A673 (cell line): ENCODE data around the gene SOWAHB. TPM values are rescaled to one million over a fixed set of nuclear protein-coding genes. Genes with fewer than 3 reads are reported as not detected.

Experiments
- BruUV-seq: library from RNA; stranded (reverse); fragments of 400-500 nt; replicated peaks from 2 replicates; lab custom pipeline; 2021; lab: Mats Ljungman, UMichigan
- CTCF ChIA-PET: fragments of 300-600 bp; sonication (Branson Sonifier 250); formaldehyde crosslinking; loops from one replicate; lab custom pipeline; 2022; ENCODE audit warnings: antibody characterized with exemption; lab: Charles Lee
- POLR2A ChIA-PET: fragments of 300-600 bp; sonication (Branson Sonifier 250); formaldehyde crosslinking; loops from one replicate; lab custom pipeline; 2022; ENCODE audit warnings: antibody characterized with exemption; ENCODE audit not compliant: low non-redundant PET; lab: Charles Lee
- DNase-seq: peaks from one replicate; pipeline ENCODE4 v3.0.0-alpha.2; 2015; ENCODE audit warnings: low spot score
- H3K27ac ChIP-seq: fragments of 200-600 bp; sonication (generic); 2 replicates; pipeline ENCODE4 v1.5.1; 2016; ENCODE audit warnings: mixed run types, low read depth, mild to moderate bottlenecking, mixed read lengths, antibody characterized with exemption, low read length; ENCODE audit not compliant: poor library complexity, severe bottlenecking
- H3K27me3 ChIP-seq: fragments of 200-600 bp; sonication (generic); replicated peaks from 2 replicates; pipeline ENCODE4 v1.6.1; 2017; ENCODE audit warnings: mixed run types, low read depth, mild to moderate bottlenecking, mixed read lengths, antibody characterized with exemption, low read length; ENCODE audit not compliant: insufficient read depth, poor library complexity
- H3K36me3 ChIP-seq: fragments of 200-600 bp; sonication (generic); 2 replicates; pipeline ENCODE4 v1.6.1; 2016; ENCODE audit warnings: mixed run types, mild to moderate bottlenecking, mixed read lengths, antibody characterized with exemption, low read length; ENCODE audit not compliant: insufficient read depth, poor library complexity, severe bottlenecking
- H3K4me1 ChIP-seq: fragments of 200-600 bp; sonication (generic); 2 replicates; pipeline ENCODE4 v1.6.1; 2017; ENCODE audit warnings: mixed run types, mild to moderate bottlenecking, mixed read lengths, antibody characterized with exemption, low read length; ENCODE audit not compliant: insufficient read depth, poor library complexity, severe bottlenecking
- H3K4me3 ChIP-seq: fragments of 200-600 bp; sonication (generic); 2 replicates; pipeline ENCODE4 v1.5.1; 2016; ENCODE audit warnings: low read depth, mixed run types, mild to moderate bottlenecking, mixed read lengths, low read length; ENCODE audit not compliant: poor library complexity, severe bottlenecking
- H3K9me3 ChIP-seq: fragments of 200-600 bp; sonication (generic); 2 replicates; pipeline ENCODE4 v1.6.1; 2016; ENCODE audit warnings: mixed run types, low read depth, mild to moderate bottlenecking, mixed read lengths, antibody characterized with exemption, low read length; ENCODE audit not compliant: poor library complexity, severe bottlenecking
- EZH2 ChIP-seq: fragments of 200-600 bp; sonication (generic); IDR thresholded peaks from 2 replicates; pipeline ENCODE4 v1.6.1; 2017; ENCODE audit warnings: borderline replicate concordance, low read depth, mild to moderate bottlenecking, mixed read lengths, antibody characterized with exemption, low read length; ENCODE audit not compliant: poor library complexity, severe bottlenecking
- intact Hi-C: fragments of 100-400 bp; cut with micrococcal nuclease; formaldehyde crosslinking; loops from one replicate; pipeline ENCODE4 v1.10.0; 2022; ENCODE audit not compliant: unreplicated experiment
- total RNA-seq: library from RNA; stranded (reverse); gene quantifications from 2 replicates; pipeline ENCODE4 v1.2.3, GENCODE V29; 2021
- TF ChIP-seq, protein P1 (sequence below): fragments of 300-800, 200-600 bp; sonication (generic); conservative IDR thresholded peaks from 2 replicates; pipeline ENCODE4 v1.5.1; 2017; ENCODE audit warnings: low read depth, mild to moderate bottlenecking, antibody characterized with exemption, low read length, moderate library complexity, mixed read lengths

Gene SOWAHB
- total RNA-seq, 1 experiment from 2014 or later: 0.15 TPM

DNA sequence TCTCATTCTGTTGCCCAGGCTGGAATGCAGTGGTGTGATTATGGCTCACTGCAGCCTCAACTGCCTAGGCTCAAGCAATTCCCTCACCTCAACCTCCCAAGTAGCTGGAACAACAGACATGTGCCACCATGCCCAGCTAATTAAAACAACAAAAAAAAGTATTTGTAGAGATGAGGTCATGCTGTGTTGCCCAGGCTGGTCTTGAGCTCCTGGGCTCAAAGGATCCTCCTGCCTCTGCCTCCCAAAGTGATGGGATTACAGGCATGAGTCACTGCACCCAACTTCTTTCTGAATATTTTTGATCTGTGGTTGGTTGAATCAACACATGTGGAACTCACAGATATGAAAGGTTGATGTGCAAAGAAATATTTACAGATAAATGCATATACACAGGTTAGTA is 33.1 kb upstream of the SOWAHB start:
- no peaks in the 10 kb centered on the region for H3K4me1 ChIP-seq

DNA sequence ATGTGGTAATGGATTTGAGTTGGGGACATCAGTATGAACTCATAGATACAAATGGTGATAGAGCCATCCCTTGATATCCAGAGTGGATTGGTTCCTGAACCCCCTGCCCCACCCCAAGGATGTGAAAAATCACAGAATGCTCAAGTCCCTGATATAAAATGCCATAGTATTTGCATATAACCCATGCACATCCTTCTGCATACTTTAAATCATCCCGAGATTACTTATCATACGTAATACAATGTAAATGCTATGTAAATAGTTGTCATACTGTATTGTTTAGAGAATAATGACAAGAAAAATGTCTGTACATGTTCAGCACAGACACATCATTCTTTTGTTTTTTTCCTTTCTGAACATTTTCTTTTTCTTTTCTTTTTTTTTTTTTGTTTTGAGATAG is 32.7 kb upstream of the SOWAHB start:
- TF ChIP-seq, protein P1, sequence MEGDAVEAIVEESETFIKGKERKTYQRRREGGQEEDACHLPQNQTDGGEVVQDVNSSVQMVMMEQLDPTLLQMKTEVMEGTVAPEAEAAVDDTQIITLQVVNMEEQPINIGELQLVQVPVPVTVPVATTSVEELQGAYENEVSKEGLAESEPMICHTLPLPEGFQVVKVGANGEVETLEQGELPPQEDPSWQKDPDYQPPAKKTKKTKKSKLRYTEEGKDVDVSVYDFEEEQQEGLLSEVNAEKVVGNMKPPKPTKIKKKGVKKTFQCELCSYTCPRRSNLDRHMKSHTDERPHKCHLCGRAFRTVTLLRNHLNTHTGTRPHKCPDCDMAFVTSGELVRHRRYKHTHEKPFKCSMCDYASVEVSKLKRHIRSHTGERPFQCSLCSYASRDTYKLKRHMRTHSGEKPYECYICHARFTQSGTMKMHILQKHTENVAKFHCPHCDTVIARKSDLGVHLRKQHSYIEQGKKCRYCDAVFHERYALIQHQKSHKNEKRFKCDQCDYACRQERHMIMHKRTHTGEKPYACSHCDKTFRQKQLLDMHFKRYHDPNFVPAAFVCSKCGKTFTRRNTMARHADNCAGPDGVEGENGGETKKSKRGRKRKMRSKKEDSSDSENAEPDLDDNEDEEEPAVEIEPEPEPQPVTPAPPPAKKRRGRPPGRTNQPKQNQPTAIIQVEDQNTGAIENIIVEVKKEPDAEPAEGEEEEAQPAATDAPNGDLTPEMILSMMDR: no peak
- TF ChIP-seq EZH2: no peak
- no peak for DNase-seq
- Histone ChIP-seq H3K27ac (no peak overlapping the region), H3K27me3 (no peaks in the 10 kb centered on the region), H3K4me1 (no peaks in the 10 kb centered on the region), H3K4me3 (no peak overlapping the region), H3K36me3 (no peaks in the 10 kb centered on the region), H3K9me3 (no peaks in the 10 kb centered on the region)
- intact Hi-C loops: no loop called here
- ChIA-PET CTCF (no interaction called here), POLR2A (no interaction called here)
- no TSS peak for BruUV-seq

More for the DNA sequence above, 33.1 kb upstream of the SOWAHB start:
- Histone ChIP-seq H3K36me3 (no peaks in the 10 kb centered on the region), H3K4me3 (no peak overlapping the region), H3K27me3 (no peaks in the 10 kb centered on the region), H3K9me3 (no peaks in the 10 kb centered on the region), H3K27ac (no peak overlapping the region)
- intact Hi-C loops: no loop called here
- no TSS peak for BruUV-seq
- POLR2A ChIA-PET: no interaction called here
- TF ChIP-seq, protein P1: no peak
- TF ChIP-seq EZH2: no peak
- CTCF ChIA-PET: no interaction called here
- no peak for DNase-seq

DNA sequence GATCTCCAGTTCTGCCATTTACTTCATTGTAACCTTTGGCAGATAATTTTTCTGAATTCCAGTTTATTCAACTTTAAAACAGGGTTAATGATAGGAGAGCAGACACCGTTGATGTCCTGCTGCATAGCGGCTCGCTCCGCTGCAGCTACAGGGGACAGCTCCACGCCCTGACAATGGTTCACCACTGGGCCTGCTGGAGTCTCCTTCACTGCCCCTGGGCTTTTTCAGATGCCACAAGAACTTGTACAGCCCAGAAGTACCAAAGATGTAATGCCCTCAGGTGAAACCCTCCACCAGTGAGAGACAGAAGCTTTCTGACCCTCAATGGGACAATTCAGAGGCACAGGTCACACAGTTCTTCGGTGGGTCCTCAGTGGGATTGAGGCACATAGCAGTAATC is 28.9 kb upstream of the SOWAHB start:
- CTCF ChIA-PET: no interaction called here
- intact Hi-C loops: no loop called here
- Histone ChIP-seq H3K4me1 (no peaks in the 10 kb centered on the region), H3K27me3 (no peaks in the 10 kb centered on the region), H3K27ac (no peak overlapping the region), H3K9me3 (no peaks in the 10 kb centered on the region), H3K36me3 (no peaks in the 10 kb centered on the region), H3K4me3 (no peak overlapping the region)
- DNase-seq: no peak
- no TSS peak for BruUV-seq
- POLR2A ChIA-PET: no interaction called here
- TF ChIP-seq EZH2: no peak
- TF ChIP-seq, protein P1: no peak
